ENCODE results near the gene SLC17A2.
"Not testable (repeated sequence)": the region's sequence is repeated elsewhere in the genome, so short reads cannot be mapped to it uniquely, and the experiment has no call there.

Gene SLC17A2

DNA sequence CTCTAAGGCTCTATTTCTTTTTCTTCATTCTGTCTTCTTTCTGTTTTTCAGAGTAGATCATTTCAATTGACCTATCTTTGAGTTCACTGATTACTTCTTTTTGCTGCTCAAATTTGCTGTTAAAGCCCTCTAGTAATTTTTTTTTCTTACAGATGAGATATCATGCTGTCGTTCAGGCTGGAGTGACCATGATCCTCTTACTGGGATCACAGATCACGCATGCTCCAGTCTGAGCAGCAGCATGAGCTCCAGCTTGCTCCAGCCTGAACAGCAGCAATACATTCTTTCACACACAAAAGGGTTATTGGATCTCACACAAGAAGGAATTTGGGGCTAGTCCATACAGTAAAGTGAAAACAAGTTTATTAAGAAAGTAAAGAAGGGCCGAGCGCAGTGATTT, 19.8 kb upstream of the SLC17A2 start:
- no peak for DNase-seq

DNA sequence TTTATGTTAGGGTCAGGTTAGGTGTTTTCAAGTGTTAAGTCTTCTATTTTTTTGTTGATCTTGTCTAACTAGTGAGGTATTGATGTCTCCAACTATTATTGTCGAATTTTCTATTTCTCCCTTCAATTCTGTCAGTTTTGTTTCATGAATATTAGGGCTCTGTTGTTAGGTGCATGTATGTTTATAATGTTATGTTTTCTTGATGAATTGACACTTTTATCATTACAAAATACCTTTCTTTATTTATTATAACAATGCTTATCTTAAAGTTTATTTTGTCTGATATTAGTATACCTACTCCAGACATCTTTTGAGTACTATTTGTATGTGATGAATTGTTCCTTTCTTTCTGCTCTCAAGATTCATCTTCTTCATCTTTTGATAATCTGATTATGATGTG, 19.2 kb upstream of the SLC17A2 start:
- no peak for DNase-seq

DNA sequence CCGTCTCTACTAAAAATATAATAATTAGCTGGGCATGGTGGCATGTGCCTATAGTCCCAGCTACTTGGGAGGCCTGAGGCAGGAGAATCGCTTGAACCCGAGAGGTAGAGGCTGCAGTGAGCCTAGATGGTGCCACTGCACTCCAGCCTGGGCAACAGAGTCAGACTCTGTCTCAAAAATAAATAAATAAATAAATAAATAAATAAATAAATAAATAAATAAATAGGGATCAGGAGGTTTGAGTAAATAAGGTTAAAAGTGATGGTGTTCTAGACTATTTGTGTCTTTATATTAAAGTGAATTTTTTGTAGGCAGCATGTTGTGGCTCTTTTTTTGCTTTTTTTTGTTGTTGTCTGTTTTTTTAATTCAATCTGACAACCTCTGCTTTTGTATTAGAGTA, 17.0 kb upstream of the SLC17A2 start:
- not testable (repeated sequence) for DNase-seq

DNA sequence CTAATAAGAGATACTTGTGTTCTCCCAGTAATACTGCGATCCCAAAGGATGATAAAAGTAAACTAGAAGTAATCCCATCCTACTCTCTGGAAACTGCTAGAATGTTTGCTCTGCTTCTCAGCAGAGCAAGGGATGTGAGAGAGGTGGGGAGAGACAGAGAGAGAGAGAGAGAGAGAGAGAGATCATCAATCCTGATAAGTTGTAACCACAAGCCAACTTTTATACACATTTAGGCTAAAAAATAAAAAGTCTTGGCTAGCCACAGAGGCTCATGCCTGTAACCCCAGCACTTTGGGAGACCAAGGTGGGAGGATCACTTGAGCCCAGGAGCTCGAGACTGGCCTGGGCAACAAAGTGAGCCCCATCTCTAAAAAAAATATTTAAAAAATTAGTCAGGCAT, 16.1 kb upstream of the SLC17A2 start:
- no peak for DNase-seq

DNA sequence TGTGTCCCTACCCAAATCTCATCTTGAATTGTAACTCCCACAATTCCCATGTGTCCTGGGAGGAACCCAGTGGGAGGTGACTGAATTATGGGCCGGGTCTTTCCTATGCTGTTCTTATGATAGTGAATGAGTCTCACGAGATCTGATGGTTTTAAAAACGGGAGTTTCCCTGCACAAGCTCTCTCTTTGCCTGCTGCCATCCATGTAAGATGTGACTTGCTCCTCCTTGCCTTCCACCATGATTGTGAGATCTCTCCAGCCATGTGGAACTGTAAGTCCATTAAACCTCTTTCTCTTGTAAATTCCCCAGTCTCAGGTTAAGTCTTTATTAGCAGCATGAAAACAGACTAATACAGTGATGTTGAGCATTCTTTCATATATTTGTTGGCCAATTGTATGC, 15.2 kb upstream of the SLC17A2 start:
- DNase-seq = not testable (repeated sequence)

DNA sequence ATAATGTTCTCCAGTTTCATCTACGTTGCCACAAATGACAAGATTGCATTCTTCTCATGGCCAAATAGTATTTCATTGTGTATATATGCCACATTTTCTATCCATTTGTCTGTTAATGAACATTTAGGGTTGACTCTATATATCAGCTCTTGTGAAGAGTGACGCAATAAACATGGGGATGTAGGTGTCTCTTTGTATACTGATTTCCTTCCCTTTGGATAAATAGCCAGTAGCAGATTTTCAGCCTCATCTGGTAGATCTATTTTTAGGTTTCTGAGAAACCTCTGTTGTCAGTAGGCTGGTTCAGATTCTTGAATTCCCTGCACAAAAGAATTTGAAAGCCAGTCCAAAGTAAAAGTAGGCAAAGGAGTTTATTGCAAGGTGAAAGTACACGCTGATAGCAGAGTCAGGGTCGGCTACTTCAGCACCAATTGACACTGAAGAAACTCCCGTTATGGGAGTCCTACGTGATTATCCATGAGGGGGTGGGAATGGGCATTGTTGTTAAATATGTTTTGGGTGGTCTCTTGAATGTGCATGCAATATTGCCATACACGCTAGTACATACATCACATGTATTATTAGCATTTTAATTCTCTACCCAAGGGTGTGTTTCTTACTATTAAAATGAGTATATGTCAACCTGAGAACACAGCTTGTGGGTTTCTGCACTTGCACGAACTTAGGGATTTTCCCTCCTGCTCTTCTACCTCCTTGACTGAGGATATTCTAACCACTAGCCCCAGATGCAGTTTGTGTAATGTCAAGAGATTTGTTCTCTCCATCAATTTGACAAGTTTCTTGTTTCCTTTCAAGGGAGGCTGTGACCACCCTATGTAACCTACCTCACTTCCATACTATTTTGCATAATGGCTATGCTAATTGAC, 14.4 kb upstream of the SLC17A2 start:
- DNase-seq = no peak

DNA sequence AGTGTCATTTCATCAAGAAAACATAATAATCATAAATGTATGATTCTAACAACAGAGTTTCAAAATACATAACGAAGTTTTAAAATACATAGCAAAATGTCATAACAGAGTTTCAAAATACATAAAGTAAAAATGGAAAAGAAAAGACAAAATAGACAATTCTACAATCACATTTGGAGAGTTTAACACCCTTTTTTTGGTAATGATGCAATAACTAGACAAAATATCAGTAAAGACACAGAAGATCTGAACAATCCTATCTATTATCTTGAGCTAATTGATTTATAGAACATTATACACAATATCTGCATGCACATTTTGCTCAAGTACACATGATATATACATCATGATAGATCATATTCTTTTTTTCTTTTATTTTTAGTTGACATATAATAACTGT, 13.4 kb upstream of the SLC17A2 start:
- DNase-seq = no peak

DNA sequence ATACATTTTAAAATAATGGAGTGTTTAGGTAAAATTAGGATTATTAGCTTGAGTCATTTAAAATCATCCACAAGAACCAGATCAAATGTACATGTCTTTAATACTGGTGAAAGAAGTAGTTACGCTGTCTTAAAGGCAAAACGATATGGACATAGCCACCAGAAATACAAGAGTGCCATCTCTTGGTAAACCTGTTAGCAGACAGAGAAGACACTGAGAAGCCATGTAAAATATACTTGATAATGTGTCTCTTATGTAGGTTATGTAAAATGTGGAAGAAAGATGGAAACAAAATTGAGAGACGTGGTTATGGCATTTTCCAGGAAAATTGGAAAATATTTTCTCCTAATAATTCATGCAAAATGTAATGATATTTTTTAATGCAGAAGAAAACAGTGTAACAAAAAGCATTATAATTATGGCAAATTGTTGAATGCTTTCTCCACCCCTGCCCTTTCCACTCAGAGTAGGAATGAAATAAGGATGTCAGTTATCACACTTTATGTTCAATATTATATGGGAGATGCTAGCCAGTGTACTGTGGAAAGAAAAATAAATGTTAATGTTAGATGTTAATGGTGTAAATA, 12.2 kb upstream of the SLC17A2 start:
- peak; percentile 1 to 43 for DNase-seq

DNA sequence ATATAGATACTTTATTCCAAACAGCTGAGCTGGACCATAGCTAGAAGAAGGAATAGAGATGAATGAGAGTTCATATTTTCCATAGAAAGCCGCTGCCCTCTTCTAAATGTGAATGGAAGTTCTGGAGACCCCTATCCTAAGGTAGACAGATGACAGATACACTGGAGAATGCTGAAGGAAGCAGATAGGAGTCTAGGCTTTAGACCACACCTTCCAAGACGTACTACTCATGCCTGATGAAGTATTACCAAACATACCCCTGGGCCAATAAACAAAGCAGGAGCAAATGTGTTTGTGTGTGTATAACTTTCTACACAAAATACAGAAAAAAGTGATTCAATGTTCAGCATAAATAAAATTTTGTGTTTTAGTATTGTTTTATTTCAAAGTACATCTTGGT, 9.1 kb upstream of the SLC17A2 start:
- no peak for DNase-seq

DNA sequence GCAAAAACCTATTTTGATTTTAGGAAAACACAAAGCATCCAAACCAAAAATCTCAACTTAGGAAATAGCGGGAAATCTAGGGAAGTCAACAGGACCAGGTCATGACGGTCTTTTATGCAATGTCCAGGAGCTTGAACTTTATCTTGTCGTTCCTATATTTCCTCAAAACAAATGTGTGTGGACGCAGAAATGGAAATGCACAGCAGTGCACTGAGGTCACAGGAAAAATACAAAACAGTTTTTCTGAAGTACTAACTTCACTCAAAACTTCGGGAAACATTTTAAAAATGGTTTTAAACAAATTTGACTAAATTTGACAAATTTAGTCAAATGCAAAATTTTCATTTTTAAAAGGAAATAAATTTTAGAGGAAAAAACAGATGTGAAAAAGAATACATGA, 5.5 kb upstream of the SLC17A2 start:
- no peak for DNase-seq

DNA sequence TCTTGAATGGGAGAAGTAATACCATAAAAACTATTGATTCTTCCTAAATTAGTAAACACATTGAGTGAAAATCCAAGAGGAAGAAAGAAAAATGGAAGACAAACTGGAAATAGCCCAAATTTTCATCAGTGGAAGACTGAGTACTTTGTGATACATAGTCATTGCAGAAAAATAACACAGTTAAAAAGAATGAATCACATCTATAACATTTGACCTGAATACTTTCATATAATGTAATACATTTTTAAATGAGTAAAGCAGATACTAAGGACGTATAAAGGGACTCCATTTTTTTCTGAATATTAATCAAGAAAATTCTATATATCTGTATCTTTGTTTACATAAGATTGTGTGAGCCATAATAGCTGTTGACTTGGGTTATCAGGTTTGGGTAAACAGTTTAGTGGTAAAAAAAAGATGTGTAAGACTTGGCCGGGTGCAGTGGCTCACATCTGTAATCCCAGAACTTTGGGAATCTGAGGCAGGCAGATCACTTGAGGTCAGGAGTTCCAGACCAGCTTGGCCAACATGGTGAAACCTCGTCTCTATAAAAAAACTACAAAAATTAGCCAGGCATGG, 4.3 kb upstream of the SLC17A2 start:
- DNase-seq = no peak

DNA sequence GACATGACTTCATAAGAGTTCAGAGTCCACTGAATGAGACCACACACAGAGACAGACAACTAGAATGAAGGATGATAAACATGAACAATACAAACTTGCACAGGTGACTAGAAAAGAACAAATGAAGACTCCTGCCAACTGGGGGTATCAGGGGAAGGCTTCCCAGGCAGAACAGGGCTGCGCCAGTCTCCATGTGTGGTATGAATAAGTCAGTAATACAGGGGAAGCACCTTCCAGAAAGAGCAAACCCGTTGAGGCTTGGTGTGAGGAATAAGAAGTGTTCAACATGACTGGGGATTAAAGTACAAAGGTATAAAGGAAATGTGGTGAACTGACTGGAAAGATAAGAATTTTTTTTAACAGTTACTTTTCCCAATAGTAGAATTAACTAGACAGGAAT, 3.7 kb upstream of the SLC17A2 start:
- no peak for DNase-seq

DNA sequence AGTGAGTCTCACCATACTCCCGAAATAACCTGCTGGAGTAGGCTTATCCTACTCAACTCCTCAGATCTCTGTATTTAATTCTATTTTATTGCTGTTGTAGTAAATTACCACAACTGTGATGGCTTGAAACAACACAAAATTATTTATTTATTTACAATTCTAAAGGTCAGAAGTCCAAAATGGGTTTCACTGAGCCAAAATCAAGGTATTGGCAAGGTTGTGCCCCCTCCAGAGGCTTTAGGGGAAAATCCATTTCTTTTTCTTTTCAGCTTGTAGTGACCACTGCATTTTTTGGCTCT, 869 bp upstream of the SLC17A2 start:
- DNase-seq = no peak

DNA sequence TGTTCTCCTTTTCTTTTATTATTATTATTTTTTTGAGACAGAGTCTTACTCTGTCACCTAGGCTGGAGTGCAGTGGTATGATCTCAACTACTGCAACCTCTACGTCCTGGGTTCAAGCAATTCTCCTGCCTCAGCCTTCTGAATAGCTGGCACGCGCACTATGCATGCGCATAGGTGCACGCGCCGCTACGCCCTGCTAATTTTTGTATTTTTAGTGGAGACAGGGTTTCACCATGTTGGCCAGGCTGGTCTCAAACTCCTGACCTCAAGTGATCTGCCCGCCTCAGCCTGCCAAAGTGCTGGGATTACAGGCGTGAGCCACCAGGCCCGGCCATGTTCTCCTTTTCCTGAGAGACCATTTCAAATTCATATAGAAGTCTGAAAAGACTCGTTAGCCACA, 706 bp downstream of the SLC17A2 start:
- DNase-seq = not testable (repeated sequence)

DNA sequence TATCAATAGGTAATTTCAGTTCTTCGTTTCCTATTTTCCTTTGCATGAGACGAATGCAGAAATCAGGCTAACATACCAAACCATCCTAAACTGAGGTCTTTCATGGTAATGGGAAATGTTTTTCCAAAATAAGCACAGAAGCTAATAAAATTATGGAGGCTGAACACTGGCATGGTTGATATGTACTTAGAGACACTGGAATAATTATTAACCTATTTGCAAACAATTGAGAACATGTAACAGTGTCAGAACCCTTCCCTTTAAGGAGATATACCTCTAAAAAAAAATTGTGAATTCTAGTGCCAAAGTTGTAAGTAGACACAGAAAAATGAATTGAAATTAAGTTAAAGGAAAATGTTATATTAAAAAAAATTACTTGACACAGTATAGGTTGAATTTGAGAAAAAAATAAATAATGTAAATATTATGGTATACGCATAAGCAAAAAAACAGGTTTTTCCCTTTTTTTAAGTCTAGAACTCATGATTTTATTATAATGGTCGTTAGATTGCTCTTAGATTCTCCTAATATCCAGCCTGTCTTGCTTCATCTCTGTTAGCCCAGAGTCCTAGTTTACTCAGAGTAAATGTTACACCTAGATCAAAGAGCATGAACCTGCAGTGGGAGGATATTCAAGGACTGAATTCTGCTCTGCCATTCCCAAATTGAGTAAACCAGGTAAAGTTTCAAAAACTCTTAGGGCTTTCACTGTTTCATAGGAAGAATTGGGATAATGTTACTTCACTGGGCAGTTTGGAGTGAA, 1.7 kb downstream of the SLC17A2 start:
- no peak for DNase-seq

DNA sequence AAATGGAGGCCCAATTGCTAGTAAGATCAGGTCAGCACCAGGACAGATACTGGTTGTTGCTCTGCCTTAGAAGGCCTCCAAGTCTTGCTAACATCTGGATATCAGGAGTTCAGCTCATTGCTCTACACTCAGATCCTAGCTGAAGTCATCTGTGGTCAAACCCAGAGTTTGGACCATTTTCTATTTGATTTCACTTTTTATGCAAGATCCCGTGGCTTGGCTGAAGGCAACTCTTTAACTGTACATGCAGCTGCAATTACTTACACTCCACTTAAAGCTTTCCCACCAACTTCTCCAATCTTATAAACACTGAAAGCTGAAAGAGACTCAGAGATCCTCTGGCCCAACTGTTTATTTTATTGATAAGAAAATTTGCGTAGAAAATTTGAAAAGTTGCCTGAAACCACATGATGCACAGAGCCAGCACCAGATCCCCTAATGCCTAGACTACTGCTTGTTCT, 2.7 kb downstream of the SLC17A2 start:
- no peak for DNase-seq

DNA sequence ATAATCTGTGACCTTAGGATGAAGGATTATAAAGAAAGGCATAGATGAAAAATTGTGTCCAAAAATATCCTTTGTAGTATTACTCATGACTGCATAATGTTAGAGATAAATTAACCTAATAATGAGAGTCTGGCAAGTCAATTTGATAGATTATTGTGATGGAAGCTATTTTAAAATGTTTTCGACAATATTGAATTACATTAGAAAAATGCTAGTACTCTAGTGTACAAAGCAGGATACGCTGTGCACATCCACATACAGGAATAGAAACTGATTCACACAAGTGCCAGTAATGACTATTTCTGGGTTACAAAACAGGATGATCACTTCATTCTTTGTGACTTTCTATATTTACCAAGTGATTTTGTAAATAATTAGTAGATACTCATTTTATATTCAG, 3.3 kb downstream of the SLC17A2 start:
- DNase-seq = no peak

DNA sequence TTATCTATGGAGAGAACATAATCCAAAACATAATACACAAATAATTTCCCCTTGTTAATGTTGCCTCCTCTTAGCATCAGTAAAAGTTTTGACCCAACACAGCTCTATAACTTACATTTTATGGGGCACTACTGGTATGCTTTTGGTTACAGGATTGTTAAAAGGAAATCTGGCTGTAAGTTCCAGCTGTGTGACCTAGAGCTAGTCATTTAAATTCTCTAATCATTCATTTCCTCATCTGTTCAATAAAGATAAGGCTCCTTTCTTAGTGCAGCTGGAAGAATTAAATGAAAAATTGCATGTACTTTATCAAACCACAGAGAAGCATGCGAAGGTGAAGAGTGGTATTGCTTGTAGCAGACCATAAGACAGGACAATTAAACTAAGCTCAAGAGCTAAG, 4.6 kb downstream of the SLC17A2 start:
- DNase-seq = no peak

DNA sequence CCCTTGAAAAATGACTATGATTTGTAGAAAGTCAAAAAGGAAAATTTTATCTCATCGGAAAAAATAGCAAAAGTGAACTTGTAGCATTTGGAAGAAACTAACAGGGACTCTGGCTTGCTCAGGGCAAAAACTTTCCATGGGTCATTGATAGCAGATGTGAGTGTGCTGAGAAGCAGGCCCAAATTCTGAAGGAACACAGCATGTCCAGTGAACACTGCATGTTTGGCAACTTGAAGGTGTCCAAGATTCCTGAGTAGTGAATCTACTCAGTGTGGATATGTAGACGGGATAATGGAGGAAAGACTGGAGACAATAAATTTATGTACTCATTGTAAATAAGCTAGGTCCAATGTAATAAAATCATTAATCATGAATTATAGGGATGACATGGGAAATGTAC, 8.2 kb downstream of the SLC17A2 start:
- no peak for DNase-seq

DNA sequence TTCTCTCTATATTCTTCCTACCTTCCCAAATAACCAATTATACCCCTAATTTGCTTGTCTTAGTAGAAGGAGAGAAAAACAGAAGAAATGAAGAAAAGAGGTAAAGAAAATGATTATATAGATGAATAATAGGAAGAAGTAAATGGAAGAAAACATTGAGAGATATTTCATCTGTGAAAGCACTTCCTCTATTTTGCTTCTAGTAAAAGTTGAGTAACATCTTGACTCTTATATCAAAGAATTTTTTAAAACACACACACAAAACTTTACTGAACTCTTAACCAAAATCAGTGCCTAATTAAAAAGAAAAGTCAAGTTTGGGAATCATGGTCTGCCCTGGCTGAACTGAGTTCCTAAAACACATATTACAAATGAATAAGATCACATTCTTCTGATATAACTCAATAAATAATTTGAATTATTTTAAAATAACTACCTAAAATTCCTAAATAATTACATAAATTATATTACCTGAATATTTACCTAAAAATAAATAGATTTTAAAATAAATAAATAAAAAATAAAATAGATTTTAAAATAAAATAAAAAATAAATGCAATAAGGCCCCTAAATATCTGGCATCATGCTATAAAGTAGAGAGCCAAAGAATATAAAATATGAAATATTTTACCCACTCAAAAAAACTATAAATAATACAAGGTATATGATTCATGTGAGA, 8.8 kb downstream of the SLC17A2 start:
- no peak for DNase-seq

DNA sequence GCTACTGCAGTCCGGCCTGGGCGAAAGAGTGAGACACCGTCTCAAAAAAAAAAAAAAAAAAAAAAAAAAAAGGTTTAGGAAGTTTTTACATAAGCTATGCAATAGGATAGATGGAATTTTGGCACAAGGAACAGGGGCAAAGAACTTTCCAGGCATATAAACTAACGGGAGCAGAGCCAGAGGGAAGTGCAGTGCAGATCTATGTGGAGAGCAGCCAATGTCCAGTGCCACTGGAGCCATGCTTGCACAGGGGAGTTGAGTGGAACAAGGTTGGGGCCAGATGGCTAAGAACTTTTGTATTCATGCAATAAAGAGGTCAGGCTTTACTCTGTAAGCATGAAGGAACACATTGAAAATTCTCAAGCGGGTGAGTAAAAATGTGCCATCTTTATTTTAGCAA, 10.8 kb downstream of the SLC17A2 start:
- no peak for DNase-seq

DNA sequence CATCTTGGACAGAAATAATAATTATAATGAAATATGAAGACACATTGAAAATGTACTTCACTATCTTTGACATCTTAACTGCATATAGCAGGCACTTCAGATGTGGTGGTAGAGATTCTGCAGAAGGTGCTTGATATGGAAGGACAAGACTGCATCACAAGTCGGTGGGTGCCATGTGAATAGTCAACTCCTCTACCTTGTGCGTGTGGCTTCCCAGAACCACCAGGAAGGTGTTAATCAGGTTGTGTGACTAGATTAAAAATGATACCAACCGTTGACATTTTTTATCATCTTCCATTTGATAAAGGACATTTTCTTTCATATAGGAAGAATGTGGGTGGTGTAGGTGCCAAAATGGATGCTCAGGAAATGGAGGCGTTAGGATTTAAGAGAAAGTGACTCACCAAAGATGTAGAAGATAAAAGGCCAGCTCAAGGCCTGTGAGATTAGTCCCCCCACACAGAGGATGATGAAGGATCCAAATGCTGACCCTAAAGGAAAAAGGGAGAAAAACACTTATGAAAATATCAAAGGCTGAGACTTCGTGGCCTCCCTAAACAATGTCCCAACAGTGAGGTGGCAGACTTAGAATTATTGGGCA, 12.3 kb downstream of the SLC17A2 start:
- DNase-seq = no peak
